K562 (cell line): ENCODE results near the gene EPS8L1. TPM values are rescaled to one million over a fixed set of nuclear protein-coding genes. Genes with fewer than 3 reads are reported as not detected.

Source experiments
- AFF1 ChIP-seq, 2 experiments: fragments of 450-650 bp; IDR thresholded peaks; 2 replicates each; pipeline ENCODE4 v1.6.1; 2018; ENCODE audit warnings: mild to moderate bottlenecking in 2 of 2, low read depth in 1 of 2; ENCODE audit not compliant: partially characterized antibody in 2 of 2
- CEBPZ ChIP-seq: fragments of 150-350 bp; IDR thresholded peaks from 2 replicates; pipeline ENCODE4 v1.6.1; 2014; ENCODE audit warnings: low read depth, mild to moderate bottlenecking, low read length, borderline replicate concordance
- CHAMP1 ChIP-seq: fragments of 450-650 bp; IDR thresholded peaks from 2 replicates; pipeline ENCODE4 v1.6.1; 2016; ENCODE audit warnings: mild to moderate bottlenecking
- NFATC3 ChIP-seq: fragments of 450-650 bp; IDR thresholded peaks from 2 replicates; pipeline ENCODE4 v1.6.1; 2017; ENCODE audit warnings: mild to moderate bottlenecking
- ZNF143 ChIP-seq: sonication (generic); formaldehyde crosslinking; IDR thresholded peaks from 2 replicates; pipeline ENCODE4 v1.9.0; 2022; ENCODE audit warnings: mild to moderate bottlenecking, missing genetic modification reagents
- ZNF707 ChIP-seq: fragments of 250-450 bp; sonication (Bioruptor Pico); conservative IDR thresholded peaks from 2 replicates; pipeline ENCODE4 v1.8.0; 2022; ENCODE audit warnings: inconsistent platforms, mild to moderate bottlenecking, moderate library complexity
- polyA plus RNA-seq, 8 experiments: library from polyadenylated mRNA; depleted of rRNA in 4 of 8; stranded (reverse) in 5 of 8; unstranded in 3 of 8; fragments of >200 nt; fragmentation: Nextera tagmentation in 2 of 8; fragmentation: Illumina TruSeq in 1 of 8; extraction: Ambion mirVana in 2 of 8; extraction: Trizol in 1 of 8; gene quantifications; 2 replicates each; pipeline versions ENCODE4 v1.2.1 to v1.2.3, GENCODE V29; 2011 to 2014; ENCODE audit warnings: inconsistent platforms in 1 of 8, missing spikeins in 1 of 8
- total RNA-seq, 7 experiments: library from RNA; depleted of rRNA in 6 of 7; stranded (reverse); fragments of >200 nt in 6 of 7; fragmentation: Illumina TruSeq in 2 of 7; extraction: Trizol in 2 of 7; gene quantifications; 2 replicates each; pipeline versions ENCODE4 v1.2.1 to v1.2.3, GENCODE V29; 2011 to 2021; ENCODE audit warnings: low replicate concordance in 1 of 7
- TF ChIP-seq, protein P1 (sequence below): fragments of 250-450 bp; sonication (Bioruptor Pico); IDR thresholded peaks from 2 replicates; pipeline ENCODE4 v1.5.0; 2021

Gene EPS8L1
- total and polyA plus RNA-seq, 9 of the 15 experiments (the other 6 are each of a cell fraction or from before 2014, with no cell fraction given), result 0.35 to 22.1 (median 11.9) TPM

GRCh38 chr19:55095260-55096060 lies 19.8 kb downstream of the EPS8L1 start (continued):
- TF ChIP-seq CHAMP1 (no peak), AFF1 (IDR thresholded peaks at IDR 0.05; ENCODE audit: low read depth in 1 of 2, partially characterized antibody in 2 of 2) (peak in 1 of 2 experiments; percentile 92), ZNF707 (no peak), ZNF143 (CRISPR knock-in tag) (peak; percentile 72), NFATC3 (no peak), CEBPZ (no peak)
- TF ChIP-seq, protein P1, sequence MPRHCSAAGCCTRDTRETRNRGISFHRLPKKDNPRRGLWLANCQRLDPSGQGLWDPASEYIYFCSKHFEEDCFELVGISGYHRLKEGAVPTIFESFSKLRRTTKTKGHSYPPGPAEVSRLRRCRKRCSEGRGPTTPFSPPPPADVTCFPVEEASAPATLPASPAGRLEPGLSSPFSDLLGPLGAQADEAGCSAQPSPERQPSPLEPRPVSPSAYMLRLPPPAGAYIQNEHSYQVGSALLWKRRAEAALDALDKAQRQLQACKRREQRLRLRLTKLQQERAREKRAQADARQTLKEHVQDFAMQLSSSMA (CRISPR knock-in tag), result no peak
